ENCODE data around the gene MMP14. TPM values are rescaled to one million over a fixed set of nuclear protein-coding genes. Genes with fewer than 3 reads are reported as not detected.
A peak's percentile ranks its signal among the peaks of the same experiment; 100 is the strongest.

The MMP14 gene
- total RNA-seq, 4 donors from 2014 or later: 66.6 to 233 (median 172) TPM

GRCh38 chr14:22865424-22866405 is 29.3 kb downstream of the MMP14 start:
- H3K9me3 ChIP-seq: no peaks in the 10 kb centered on the region
- no peak overlapping the region for H3K4me3 ChIP-seq
- TF ChIP-seq POLR2A (IDR thresholded peaks at IDR 0.05): no peak
- TF ChIP-seq, protein P1, sequence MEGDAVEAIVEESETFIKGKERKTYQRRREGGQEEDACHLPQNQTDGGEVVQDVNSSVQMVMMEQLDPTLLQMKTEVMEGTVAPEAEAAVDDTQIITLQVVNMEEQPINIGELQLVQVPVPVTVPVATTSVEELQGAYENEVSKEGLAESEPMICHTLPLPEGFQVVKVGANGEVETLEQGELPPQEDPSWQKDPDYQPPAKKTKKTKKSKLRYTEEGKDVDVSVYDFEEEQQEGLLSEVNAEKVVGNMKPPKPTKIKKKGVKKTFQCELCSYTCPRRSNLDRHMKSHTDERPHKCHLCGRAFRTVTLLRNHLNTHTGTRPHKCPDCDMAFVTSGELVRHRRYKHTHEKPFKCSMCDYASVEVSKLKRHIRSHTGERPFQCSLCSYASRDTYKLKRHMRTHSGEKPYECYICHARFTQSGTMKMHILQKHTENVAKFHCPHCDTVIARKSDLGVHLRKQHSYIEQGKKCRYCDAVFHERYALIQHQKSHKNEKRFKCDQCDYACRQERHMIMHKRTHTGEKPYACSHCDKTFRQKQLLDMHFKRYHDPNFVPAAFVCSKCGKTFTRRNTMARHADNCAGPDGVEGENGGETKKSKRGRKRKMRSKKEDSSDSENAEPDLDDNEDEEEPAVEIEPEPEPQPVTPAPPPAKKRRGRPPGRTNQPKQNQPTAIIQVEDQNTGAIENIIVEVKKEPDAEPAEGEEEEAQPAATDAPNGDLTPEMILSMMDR (IDR thresholded peaks at IDR 0.05): no peak
- H3K27me3 ChIP-seq: no peaks in the 10 kb centered on the region
- H3K27ac ChIP-seq: no peak overlapping the region
- H3K36me3 ChIP-seq: no peaks in the 10 kb centered on the region
- no peak for DNase-seq
- H3K4me1 ChIP-seq: peaks cover 4% of the 10 kb centered on the region in 2 donors
- intact Hi-C loops (cut with DNase I; ENCODE audit: low total_unique reads): no loop called here

- no peaks in the 10 kb centered on the region for H3K36me3 ChIP-seq
- intact Hi-C loops (cut with DNase I; ENCODE audit: low total_unique reads): no loop called here
- H3K9me3 ChIP-seq: no peaks in the 10 kb centered on the region
- TF ChIP-seq, protein P1 (IDR thresholded peaks at IDR 0.05): no peak
- TF ChIP-seq POLR2A (IDR thresholded peaks at IDR 0.05): no peak
- DNase-seq: no peak
- H3K4me3 ChIP-seq: no peak overlapping the region
- no peaks in the 10 kb centered on the region for H3K27me3 ChIP-seq
- no peak overlapping the region for H3K27ac ChIP-seq
- H3K4me1 ChIP-seq: peaks cover 4% of the 10 kb centered on the region in 2 donors
Measured at GRCh38 chr14:22866874-22867273, 30.5 kb downstream of the MMP14 start.

- Histone ChIP-seq H3K4me1 (peaks cover 4% of the 10 kb centered on the region in 2 donors), H3K4me3 (peak overlapping the region; percentile 74 to 86), H3K9me3 (no peaks in the 10 kb centered on the region), H3K36me3 (no peaks in the 10 kb centered on the region), H3K27me3 (no peaks in the 10 kb centered on the region), H3K27ac (peak overlapping the region; percentile 97 to 100)
- DNase-seq: no peak
- intact Hi-C loops (cut with DNase I; ENCODE audit: low total_unique reads): no loop called here
- TF ChIP-seq, protein P1 (IDR thresholded peaks at IDR 0.05): no peak
- TF ChIP-seq POLR2A (IDR thresholded peaks at IDR 0.05): no peak
Measured at GRCh38 chr14:22870811-22871223, 34.4 kb downstream of the MMP14 start.

- no peaks in the 10 kb centered on the region for H3K9me3 ChIP-seq
- TF ChIP-seq, protein P1 (IDR thresholded peaks at IDR 0.05): peak in 2 of 4 experiments; percentile 4 to 23
- peak; percentile 83 to 89 for TF ChIP-seq POLR2A (IDR thresholded peaks at IDR 0.05)
- intact Hi-C loops (cut with DNase I; ENCODE audit: low total_unique reads): no loop called here
- peaks cover 4% of the 10 kb centered on the region in 2 donors for H3K4me1 ChIP-seq
- peak within 1 kb of the TSS; percentile 97 to 100 for H3K27ac ChIP-seq
- no peaks in the 10 kb centered on the region for H3K27me3 ChIP-seq
- peak within 1 kb of the TSS; percentile 74 to 86 for H3K4me3 ChIP-seq
- H3K36me3 ChIP-seq: no peaks in the 10 kb centered on the region
- DNase-seq: peak; percentile 90 to 93
Measured at GRCh38 chr14:22871224-22872032, 35.0 kb downstream of the MMP14 start, which contains the start of gene LRP10. LRP10 (plus strand) TSS chr14:22871740; CDS start chr14:22872304, 564 bp downstream.
